GM12872 (cell line): ENCODE data around the gene SPATA17.
A peak's percentile ranks its signal among the peaks of the same experiment; 100 is the strongest.

Experiments used
- TF ChIP-seq, protein P1 (sequence below): IDR thresholded peaks from 3 replicates; pipeline ENCODE4 v1.5.1; 2011; ENCODE audit warnings: low read depth, mild to moderate bottlenecking, low read length, moderate library complexity; ENCODE audit not compliant: insufficient read depth

The SPATA17 gene

DNA sequence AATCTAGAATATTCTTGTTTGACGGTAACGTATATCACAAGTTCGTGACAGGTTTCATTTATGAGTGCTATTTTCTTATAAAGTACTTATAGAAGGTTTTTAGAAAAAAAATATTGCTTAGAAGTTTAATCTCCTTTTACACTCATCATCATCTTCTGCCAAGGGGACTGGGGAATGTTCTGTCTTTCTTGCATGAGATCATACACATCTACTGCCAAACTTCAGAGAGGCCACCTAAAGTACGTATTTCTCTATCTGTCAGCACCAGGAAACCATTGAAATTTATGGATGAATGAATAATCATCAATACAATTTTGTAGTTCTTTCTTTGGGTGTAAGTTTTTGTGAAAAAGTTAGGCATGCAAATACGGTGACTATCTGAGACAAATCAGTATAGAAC, 245.8 kb downstream of the SPATA17 start:
- TF ChIP-seq, protein P1, sequence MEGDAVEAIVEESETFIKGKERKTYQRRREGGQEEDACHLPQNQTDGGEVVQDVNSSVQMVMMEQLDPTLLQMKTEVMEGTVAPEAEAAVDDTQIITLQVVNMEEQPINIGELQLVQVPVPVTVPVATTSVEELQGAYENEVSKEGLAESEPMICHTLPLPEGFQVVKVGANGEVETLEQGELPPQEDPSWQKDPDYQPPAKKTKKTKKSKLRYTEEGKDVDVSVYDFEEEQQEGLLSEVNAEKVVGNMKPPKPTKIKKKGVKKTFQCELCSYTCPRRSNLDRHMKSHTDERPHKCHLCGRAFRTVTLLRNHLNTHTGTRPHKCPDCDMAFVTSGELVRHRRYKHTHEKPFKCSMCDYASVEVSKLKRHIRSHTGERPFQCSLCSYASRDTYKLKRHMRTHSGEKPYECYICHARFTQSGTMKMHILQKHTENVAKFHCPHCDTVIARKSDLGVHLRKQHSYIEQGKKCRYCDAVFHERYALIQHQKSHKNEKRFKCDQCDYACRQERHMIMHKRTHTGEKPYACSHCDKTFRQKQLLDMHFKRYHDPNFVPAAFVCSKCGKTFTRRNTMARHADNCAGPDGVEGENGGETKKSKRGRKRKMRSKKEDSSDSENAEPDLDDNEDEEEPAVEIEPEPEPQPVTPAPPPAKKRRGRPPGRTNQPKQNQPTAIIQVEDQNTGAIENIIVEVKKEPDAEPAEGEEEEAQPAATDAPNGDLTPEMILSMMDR, result no peak

DNA sequence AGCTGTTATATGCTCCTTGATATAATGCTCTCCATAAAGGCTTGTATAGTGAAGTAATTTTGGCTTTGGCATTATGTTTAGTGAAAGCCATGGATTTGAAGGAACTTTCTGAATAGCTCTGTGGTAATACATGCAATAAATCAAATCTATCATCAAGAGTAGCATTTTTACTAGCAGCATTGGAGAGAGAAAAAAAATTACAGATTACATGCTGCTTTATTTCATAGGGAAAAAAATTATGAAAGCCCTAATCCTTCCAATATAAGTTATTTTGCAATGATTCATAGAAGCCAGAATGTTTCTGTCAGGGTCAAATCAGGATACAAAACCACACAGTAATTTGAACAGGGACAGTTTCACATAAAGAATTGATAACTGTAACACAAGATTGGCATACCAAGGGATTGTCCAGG, 250.0 kb downstream of the SPATA17 start:
- TF ChIP-seq, protein P1, result no peak

DNA sequence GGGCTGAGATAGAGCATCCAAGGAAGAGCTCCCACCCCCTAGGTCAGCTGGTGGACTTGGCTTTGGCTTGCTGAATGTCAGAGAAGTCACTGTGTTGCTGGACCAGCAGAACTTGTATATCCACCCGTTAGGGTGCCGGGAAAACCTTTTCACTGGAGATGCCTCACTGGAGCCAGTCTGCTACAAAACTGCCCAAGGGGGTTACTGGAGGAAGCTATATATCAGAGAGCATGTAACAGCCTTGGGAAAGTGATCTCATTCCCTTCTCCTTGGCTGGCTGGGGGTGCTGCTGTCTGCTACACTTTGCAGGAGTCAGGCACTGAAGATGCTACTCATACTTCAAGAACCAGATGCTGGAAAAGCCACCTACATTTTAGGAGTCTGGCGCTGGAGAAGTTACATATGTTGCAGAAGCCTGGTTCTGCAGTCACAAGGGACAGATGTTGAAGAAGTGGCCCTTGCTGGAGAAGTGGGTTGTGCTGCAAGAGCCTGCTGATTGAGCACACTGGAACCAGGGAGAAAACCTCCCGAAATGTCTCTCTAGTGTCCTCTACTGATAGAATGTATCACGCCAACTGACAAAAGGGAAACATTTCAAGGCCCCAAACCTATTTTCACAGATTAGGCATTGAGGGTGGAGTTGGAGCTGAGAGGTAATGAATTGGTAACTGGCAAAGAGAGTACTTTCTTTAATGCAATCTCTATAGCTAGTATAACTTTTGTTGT, 250.6 kb downstream of the SPATA17 start:
- TF ChIP-seq, protein P1, result no peak

DNA sequence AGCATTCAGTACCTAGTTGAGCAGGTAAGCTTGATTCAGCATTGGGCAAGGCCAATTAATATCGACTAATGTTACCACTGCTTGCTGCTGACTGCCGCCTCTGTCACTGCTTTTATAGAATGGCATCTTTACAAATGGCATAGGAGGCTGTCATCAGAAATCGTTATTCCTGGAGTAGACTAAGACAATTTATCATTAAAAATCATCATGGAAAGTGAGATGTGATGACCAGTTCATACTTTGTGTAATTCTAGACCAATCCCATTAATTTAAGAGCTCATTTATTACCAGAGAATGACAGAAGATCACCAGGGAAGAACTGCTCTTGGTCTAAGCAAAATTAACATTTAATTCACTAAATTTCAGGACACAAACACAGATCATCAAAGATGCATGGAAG, 254.0 kb downstream of the SPATA17 start:
- TF ChIP-seq, protein P1, result no peak

DNA sequence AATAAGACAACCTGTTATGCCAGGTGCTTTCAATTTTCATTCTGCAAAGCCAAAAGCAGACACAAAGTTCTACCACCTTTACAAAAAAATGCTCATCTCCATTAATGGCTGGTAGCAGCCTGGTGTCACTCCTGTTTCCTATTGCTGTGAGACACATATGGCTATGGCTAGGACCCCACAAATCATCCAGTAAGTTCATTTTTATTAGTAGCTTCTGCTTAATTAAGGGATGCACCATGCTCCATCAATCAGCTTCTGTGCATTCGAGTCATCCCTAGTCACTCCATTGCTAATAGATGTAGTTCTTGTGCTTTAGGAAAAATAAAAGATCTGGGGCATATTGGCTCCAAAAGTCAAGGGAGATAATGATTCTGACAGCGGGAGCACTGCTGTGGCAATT, 257.2 kb downstream of the SPATA17 start:
- TF ChIP-seq, protein P1, result no peak

DNA sequence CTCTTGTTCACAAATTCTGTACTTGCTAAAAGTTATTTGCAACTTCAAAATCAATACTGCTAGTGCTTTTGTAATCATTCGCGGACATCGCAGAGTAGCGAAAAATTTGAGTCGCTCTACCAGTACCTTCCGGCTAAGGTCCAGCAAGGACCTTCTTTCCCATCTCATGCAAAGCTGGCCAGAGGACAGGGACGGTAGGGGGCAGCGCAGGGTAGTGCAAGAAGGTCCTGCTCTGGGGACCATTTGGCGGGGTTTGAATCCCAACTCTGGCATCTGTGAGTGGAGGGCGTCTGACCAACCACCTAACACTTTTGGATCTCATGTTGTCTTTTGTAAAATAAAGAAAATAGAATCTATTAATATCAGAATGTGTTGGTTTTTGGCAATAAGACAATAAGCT, 258.3 kb downstream of the SPATA17 start:
- TF ChIP-seq, protein P1, result 0 out of 3 replicates have a peak, but pooled peaks have one; percentile 17

DNA sequence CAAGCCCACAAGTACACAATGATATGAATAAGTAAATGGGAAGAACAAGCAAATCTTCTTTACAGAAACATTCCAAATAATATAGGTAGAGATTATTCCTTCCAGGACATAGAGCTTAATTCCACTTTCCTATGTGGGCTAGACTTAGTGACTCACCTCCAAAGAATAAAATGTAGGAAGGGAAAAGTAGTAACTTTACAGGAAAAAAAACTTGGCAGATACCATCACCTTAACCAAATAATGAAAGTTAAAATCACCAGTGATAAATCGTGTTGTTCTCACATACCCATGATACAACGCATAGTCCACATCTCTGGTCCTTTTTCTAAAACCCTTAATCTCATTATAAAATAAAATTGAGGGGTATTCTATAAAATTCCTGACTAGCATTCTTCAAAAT, 260.8 kb downstream of the SPATA17 start:
- TF ChIP-seq, protein P1, result no peak

DNA sequence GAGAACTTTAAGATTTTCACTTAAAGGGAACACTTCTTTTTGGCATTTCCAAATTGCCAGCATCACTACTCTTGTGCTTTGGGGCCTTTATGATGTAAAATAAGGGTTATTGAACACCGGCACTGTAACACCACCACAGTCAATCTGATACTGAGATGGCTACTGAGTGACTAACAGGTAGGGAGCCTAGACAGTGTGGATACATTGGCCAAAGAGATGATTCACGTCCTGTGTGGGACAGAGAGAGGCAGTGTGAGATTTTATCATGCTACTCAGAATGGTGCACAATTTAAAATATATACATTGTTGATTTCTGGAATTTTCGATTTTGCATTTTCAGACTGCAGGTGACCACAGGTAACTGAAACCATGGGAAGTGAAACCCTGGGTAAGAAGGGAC, 261.6 kb downstream of the SPATA17 start:
- TF ChIP-seq, protein P1, result no peak
